GM18505 (cell line): ENCODE measurements around the gene FBXO42.
"Not testable (repeated sequence)": the region's sequence is repeated elsewhere in the genome, so short reads cannot be mapped to it uniquely, and the experiment has no call there.

ENCODE experiments used
- ATAC-seq: cut with Tn5 transposase; IDR thresholded peaks from one replicate; pipeline ENCODE4 v1.9.1; 2021; ENCODE audit not compliant: unreplicated experiment
- POLR2A ChIP-seq: IDR thresholded peaks from 4 replicates; pipeline ENCODE4 v1.6.1; 2011; ENCODE audit warnings: borderline replicate concordance; ENCODE audit not compliant: insufficient read depth, insufficient read length; ENCODE audit errors: extremely low read depth

FBXO42 gene

GRCh38 chr1:16356867-16357266 is 4.6 kb upstream of the FBXO42 start:
- ATAC-seq: no peak
- TF ChIP-seq POLR2A: no peak

GRCh38 chr1:16354619-16355018 is 2.3 kb upstream of the FBXO42 start:
- no peak for ATAC-seq
- no peak for TF ChIP-seq POLR2A

GRCh38 chr1:16352842-16353535 is 709 bp upstream of the FBXO42 start:
- ATAC-seq: no peak
- no peak for TF ChIP-seq POLR2A

GRCh38 chr1:16351456-16351993 is 755 bp downstream of the FBXO42 start:
- no peak for TF ChIP-seq POLR2A
- no peak for ATAC-seq

GRCh38 chr1:16349847-16350406 is 2.4 kb downstream of the FBXO42 start:
- no peak for TF ChIP-seq POLR2A
- no peak for ATAC-seq

GRCh38 chr1:16348414-16349182 is 3.7 kb downstream of the FBXO42 start:
- no peak for TF ChIP-seq POLR2A
- no peak for ATAC-seq

GRCh38 chr1:16343276-16343675 is 9.0 kb downstream of the FBXO42 start:
- not testable (repeated sequence) for ATAC-seq

GRCh38 chr1:16342331-16343062 is 9.8 kb downstream of the FBXO42 start:
- no peak for ATAC-seq
- no peak for TF ChIP-seq POLR2A

- no peak for ATAC-seq
- TF ChIP-seq POLR2A: no peak
These were observed 11.6 kb downstream of the FBXO42 start for GRCh38 chr1:16340673-16341072.

GRCh38 chr1:16338961-16339360 is 13.3 kb downstream of the FBXO42 start:
- ATAC-seq: no peak
- TF ChIP-seq POLR2A: no peak

- no peak for ATAC-seq
- TF ChIP-seq POLR2A: no peak
These were observed 17.5 kb downstream of the FBXO42 start for GRCh38 chr1:16334655-16335340.

- ATAC-seq: no peak
- no peak for TF ChIP-seq POLR2A
These were observed 25.4 kb downstream of the FBXO42 start for GRCh38 chr1:16326833-16327404.
